BE2C (cell line): ENCODE data around the gene CAMK2D.

Experiments
- DNase-seq: peaks from one replicate; pipeline ENCODE4 v3.0.0-alpha.2; 2020
- H3K27me3 ChIP-seq: fragments of 250-450 bp; sonication (Bioruptor Pico); 2 replicates; pipeline ENCODE4 v1.5.1; 2020; ENCODE audit warnings: mild to moderate bottlenecking
- H3K36me3 ChIP-seq: fragments of 250-450 bp; sonication (Bioruptor Pico); 2 replicates; pipeline ENCODE4 v1.5.1; 2020; ENCODE audit warnings: mild to moderate bottlenecking
- H3K4me1 ChIP-seq: fragments of 250-450 bp; sonication (Bioruptor Pico); 2 replicates; pipeline ENCODE4 v1.5.1; 2020
- H3K4me3 ChIP-seq: 2 replicates; pipeline ENCODE4 v1.5.1; 2011; ENCODE audit warnings: low read depth, low read length
- H3K9me3 ChIP-seq: fragments of 250-450 bp; sonication (Bioruptor Pico); 2 replicates; pipeline ENCODE4 v1.5.1; 2020
- CTCF ChIP-seq: IDR thresholded peaks from 2 replicates; pipeline ENCODE4 v1.5.1; 2012; ENCODE audit warnings: mild to moderate bottlenecking, low read depth, low read length

Gene CAMK2D

GRCh38 chr4:113682730-113683537, 78.6 kb downstream of the CAMK2D start:
- no peak for TF ChIP-seq CTCF
- peaks cover 3% of the 10 kb centered on the region; the same call in 1 of the 2 replicates for H3K36me3 ChIP-seq
- H3K4me1 ChIP-seq = peaks cover 9% of the 10 kb centered on the region; the same call in 1 of the 2 replicates
- H3K27me3 ChIP-seq = no peaks in the 10 kb centered on the region
- H3K9me3 ChIP-seq = no peaks in the 10 kb centered on the region
- no peak for DNase-seq
- no peak overlapping the region for H3K4me3 ChIP-seq

GRCh38 chr4:113678641-113679040, 82.9 kb downstream of the CAMK2D start:
- no peak for TF ChIP-seq CTCF
- H3K9me3 ChIP-seq = no peaks in the 10 kb centered on the region
- H3K27me3 ChIP-seq = no peaks in the 10 kb centered on the region
- peaks cover 3% of the 10 kb centered on the region; the same call in 1 of the 2 replicates for H3K36me3 ChIP-seq
- H3K4me1 ChIP-seq = peaks cover 25% of the 10 kb centered on the region
- DNase-seq = no peak
- H3K4me3 ChIP-seq = no peak overlapping the region

GRCh38 chr4:113677325-113677724, 84.2 kb downstream of the CAMK2D start:
- Histone ChIP-seq H3K4me3 (no peak overlapping the region), H3K36me3 (peaks cover 3% of the 10 kb centered on the region; the same call in 1 of the 2 replicates), H3K9me3 (no peaks in the 10 kb centered on the region), H3K27me3 (no peaks in the 10 kb centered on the region), H3K4me1 (peaks cover 21% of the 10 kb centered on the region)
- no peak for TF ChIP-seq CTCF
- no peak for DNase-seq

GRCh38 chr4:113675731-113676697, 85.5 kb downstream of the CAMK2D start:
- Histone ChIP-seq H3K4me1 (peaks cover 21% of the 10 kb centered on the region), H3K36me3 (no peaks in the 10 kb centered on the region; the same call in 1 of the 2 replicates), H3K27me3 (no peaks in the 10 kb centered on the region), H3K9me3 (no peaks in the 10 kb centered on the region), H3K4me3 (no peak overlapping the region)
- no peak for TF ChIP-seq CTCF
- DNase-seq = peak; percentile 11

- no peak for DNase-seq
- no peak overlapping the region for H3K4me3 ChIP-seq
- no peaks in the 10 kb centered on the region for H3K36me3 ChIP-seq
- peaks cover 21% of the 10 kb centered on the region for H3K4me1 ChIP-seq
- no peak for TF ChIP-seq CTCF
- no peaks in the 10 kb centered on the region for H3K9me3 ChIP-seq
- no peaks in the 10 kb centered on the region for H3K27me3 ChIP-seq
Measured at GRCh38 chr4:113674733-113675132, 86.8 kb downstream of the CAMK2D start.

GRCh38 chr4:113674251-113674650, 87.3 kb downstream of the CAMK2D start:
- DNase-seq = no peak
- no peak overlapping the region for H3K4me3 ChIP-seq
- H3K4me1 ChIP-seq = peaks cover 21% of the 10 kb centered on the region
- no peaks in the 10 kb centered on the region for H3K36me3 ChIP-seq
- H3K27me3 ChIP-seq = no peaks in the 10 kb centered on the region
- no peaks in the 10 kb centered on the region for H3K9me3 ChIP-seq
- TF ChIP-seq CTCF = no peak
